HEK293 (cell line): ENCODE results near the gene TMEM50B.

Experiments
- ZNF184 ChIP-seq: fragments of 450-650 bp; IDR thresholded peaks from 2 replicates; pipeline ENCODE4 v1.5.1; 2018; ENCODE audit warnings: missing biosample characterization, mild to moderate bottlenecking, missing genetic modification characterization
- ZNF391 ChIP-seq: fragments of 450-650 bp; formaldehyde crosslinking; IDR thresholded peaks from 2 replicates; pipeline ENCODE4 v1.5.1; 2016; ENCODE audit warnings: low read depth, missing biosample characterization, missing genetic modification characterization, borderline replicate concordance
- TF ChIP-seq, protein P1 (sequence below): fragments of 450-650 bp; formaldehyde crosslinking; IDR thresholded peaks from 2 replicates; pipeline ENCODE4 v1.5.1; 2016; ENCODE audit warnings: missing biosample characterization, missing genetic modification characterization, low read depth

- no peak for TF ChIP-seq ZNF184 (tag by site-specific recombination)
- TF ChIP-seq, protein P1, sequence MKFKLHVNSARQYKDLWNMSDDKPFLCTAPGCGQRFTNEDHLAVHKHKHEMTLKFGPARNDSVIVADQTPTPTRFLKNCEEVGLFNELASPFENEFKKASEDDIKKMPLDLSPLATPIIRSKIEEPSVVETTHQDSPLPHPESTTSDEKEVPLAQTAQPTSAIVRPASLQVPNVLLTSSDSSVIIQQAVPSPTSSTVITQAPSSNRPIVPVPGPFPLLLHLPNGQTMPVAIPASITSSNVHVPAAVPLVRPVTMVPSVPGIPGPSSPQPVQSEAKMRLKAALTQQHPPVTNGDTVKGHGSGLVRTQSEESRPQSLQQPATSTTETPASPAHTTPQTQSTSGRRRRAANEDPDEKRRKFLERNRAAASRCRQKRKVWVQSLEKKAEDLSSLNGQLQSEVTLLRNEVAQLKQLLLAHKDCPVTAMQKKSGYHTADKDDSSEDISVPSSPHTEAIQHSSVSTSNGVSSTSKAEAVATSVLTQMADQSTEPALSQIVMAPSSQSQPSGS (tag by site-specific recombination), result no peak
- no peak for TF ChIP-seq ZNF391 (tag by site-specific recombination)
These were observed 76.5 kb downstream of the TMEM50B start, which contains the start of gene IFNGR2 for GRCh38 chr21:33403128-33403785.
